SU-DHL-6 (cell line): ENCODE results near the gene SEC14L1.

ENCODE experiments used
- H2AFZ ChIP-seq: fragments of 200-600 bp; sonication (generic); 2 replicates; pipeline ENCODE4 v1.6.1; 2014; ENCODE audit warnings: low read depth, mild to moderate bottlenecking, moderate library complexity, mixed read lengths, antibody characterized with exemption, low read length; ENCODE audit not compliant: severe bottlenecking
- H3F3A ChIP-seq: fragments of 200-600 bp; shearing (Covaris generic); 2 replicates; pipeline ENCODE4 v1.6.0; 2016; ENCODE audit warnings: antibody characterized with exemption, mild to moderate bottlenecking; ENCODE audit not compliant: insufficient read depth
- H3K27ac ChIP-seq: fragments of 200-600 bp; sonication (generic); 2 replicates; pipeline ENCODE4 v1.5.1; 2016; ENCODE audit warnings: low read depth, mild to moderate bottlenecking, low read length, moderate library complexity, mixed read lengths
- H3K27me3 ChIP-seq: fragments of 200-600 bp; sonication (generic), shearing (Covaris generic); 2 replicates; pipeline ENCODE4 v1.6.0; 2014; ENCODE audit warnings: mild to moderate bottlenecking, low read length
- H3K36me3 ChIP-seq: fragments of 200-600 bp; sonication (generic); 2 replicates; pipeline ENCODE4 v1.6.1; 2014; ENCODE audit warnings: mild to moderate bottlenecking, low read length, mixed read lengths
- H3K4me2 ChIP-seq: fragments of 300-600, 200-600 bp; shearing (Covaris generic), sonication (generic); 2 replicates; pipeline ENCODE4 v1.6.0; 2014; ENCODE audit warnings: low read length, low read depth, mild to moderate bottlenecking; ENCODE audit not compliant: poor library complexity, severe bottlenecking
- H3K4me3 ChIP-seq: fragments of 200-600 bp; sonication (generic); 2 replicates; pipeline ENCODE4 v1.5.1; 2014; ENCODE audit warnings: antibody characterized with exemption, low read length, mild to moderate bottlenecking, mixed read lengths; ENCODE audit not compliant: insufficient read depth, poor library complexity, severe bottlenecking
- H3K79me2 ChIP-seq: fragments of 200-600 bp; sonication (generic); 2 replicates; pipeline ENCODE4 v1.6.1; 2014; ENCODE audit warnings: mild to moderate bottlenecking, low read length, moderate library complexity; ENCODE audit not compliant: insufficient read depth
- H3K9ac ChIP-seq: fragments of 200-600 bp; sonication (generic); 2 replicates; pipeline ENCODE4 v1.7.0; 2014; ENCODE audit warnings: mild to moderate bottlenecking, low read length
- H3K9me2 ChIP-seq: fragments of 200-600 bp; sonication (generic); replicated peaks from 2 replicates; pipeline ENCODE4 v1.6.1; 2014; ENCODE audit warnings: low read length; ENCODE audit not compliant: insufficient read depth
- H3K9me3 ChIP-seq: fragments of 200-600 bp; sonication (generic); 2 replicates; pipeline ENCODE4 v1.6.1; 2014; ENCODE audit warnings: low read length, mixed read lengths; ENCODE audit not compliant: insufficient read depth
- H4K20me1 ChIP-seq: fragments of 200-600 bp; sonication (generic); 2 replicates; pipeline ENCODE4 v1.6.1; 2014; ENCODE audit warnings: low read depth, mild to moderate bottlenecking, antibody characterized with exemption, low read length, moderate library complexity, mixed read lengths
- EZH2phosphoT487 ChIP-seq: fragments of 200-600 bp; sonication (generic), shearing (Covaris generic); conservative IDR thresholded peaks from 2 replicates; pipeline ENCODE4 v1.6.1; 2018; ENCODE audit warnings: mild to moderate bottlenecking, antibody characterized with exemption, low read length, moderate library complexity, mixed read lengths
- TF ChIP-seq, protein P1 (sequence below): fragments of 200-600 bp; sonication (generic); IDR thresholded peaks from one replicate; pipeline ENCODE4 v1.5.1; 2017; ENCODE audit warnings: antibody characterized with exemption, mild to moderate bottlenecking, low read length, moderate library complexity; ENCODE audit not compliant: insufficient read depth, poor library complexity, severe bottlenecking

The SEC14L1 gene

DNA sequence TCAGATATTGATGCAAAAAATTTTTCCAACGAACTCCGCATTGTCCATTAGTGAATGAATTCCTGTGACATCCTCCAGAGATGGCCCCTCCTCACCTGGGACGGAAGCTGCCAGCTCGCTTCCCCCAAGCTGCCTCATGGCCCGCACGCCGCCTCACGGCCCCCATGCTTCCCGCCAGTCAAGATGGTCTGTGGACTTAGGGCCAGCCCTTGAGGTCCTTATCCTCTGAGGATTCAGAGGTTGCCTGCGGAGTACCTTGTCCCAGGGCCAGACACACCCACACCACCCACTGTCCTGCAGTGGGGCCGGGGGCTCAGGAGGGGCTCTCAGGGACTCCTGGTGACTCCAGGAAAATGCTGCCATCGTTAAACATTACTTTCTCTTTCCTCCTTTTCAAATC, 73.6 kb downstream of the SEC14L1 start:
- Histone ChIP-seq H3K4me2 (no peak overlapping the region), H3K9me2 (no peaks in the 10 kb centered on the region), H3K27ac (no peak overlapping the region), H3K4me3 (no peak overlapping the region), H3K27me3 (no peaks in the 10 kb centered on the region), H2AFZ (no peak overlapping the region), H3F3A (0 out of 2 replicates have a peak, but pooled peaks cover 5% of the 10 kb centered on the region), H3K9me3 (no peaks in the 10 kb centered on the region), H4K20me1 (no peaks in the 10 kb centered on the region), H3K79me2 (no peaks in the 10 kb centered on the region), H3K9ac (no peak overlapping the region), H3K36me3 (no peaks in the 10 kb centered on the region)
- no peak for TF ChIP-seq EZH2phosphoT487

DNA sequence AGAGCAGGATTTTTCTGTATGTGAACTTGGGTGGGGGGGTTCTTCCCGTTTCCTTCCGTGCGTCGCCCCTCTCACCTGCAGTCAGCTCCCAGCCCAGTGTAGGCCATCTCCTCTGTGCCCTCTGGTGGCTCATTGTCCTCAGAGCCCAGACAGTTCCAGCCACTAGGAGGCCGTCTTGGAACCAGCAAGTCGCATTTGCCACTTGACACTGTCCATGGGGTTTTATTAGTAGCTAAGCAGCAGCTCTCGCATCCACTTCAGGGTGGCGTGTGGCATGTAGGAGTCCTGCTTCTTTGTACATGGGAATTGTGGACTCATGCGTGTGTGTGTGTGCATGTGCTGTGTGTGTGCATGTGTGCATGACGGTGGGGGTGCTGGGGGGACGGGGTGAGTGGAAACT, 74.0 kb downstream of the SEC14L1 start:
- 0 out of 2 replicates have a peak, but pooled peaks cover 5% of the 10 kb centered on the region for H3F3A ChIP-seq
- TF ChIP-seq EZH2phosphoT487 = no peak
- TF ChIP-seq, protein P1, sequence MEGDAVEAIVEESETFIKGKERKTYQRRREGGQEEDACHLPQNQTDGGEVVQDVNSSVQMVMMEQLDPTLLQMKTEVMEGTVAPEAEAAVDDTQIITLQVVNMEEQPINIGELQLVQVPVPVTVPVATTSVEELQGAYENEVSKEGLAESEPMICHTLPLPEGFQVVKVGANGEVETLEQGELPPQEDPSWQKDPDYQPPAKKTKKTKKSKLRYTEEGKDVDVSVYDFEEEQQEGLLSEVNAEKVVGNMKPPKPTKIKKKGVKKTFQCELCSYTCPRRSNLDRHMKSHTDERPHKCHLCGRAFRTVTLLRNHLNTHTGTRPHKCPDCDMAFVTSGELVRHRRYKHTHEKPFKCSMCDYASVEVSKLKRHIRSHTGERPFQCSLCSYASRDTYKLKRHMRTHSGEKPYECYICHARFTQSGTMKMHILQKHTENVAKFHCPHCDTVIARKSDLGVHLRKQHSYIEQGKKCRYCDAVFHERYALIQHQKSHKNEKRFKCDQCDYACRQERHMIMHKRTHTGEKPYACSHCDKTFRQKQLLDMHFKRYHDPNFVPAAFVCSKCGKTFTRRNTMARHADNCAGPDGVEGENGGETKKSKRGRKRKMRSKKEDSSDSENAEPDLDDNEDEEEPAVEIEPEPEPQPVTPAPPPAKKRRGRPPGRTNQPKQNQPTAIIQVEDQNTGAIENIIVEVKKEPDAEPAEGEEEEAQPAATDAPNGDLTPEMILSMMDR = peak; percentile 14
- no peak overlapping the region for H2AFZ ChIP-seq
- H3K9me3 ChIP-seq = no peaks in the 10 kb centered on the region
- no peak overlapping the region for H3K9ac ChIP-seq
- H3K79me2 ChIP-seq = no peaks in the 10 kb centered on the region
- no peak overlapping the region for H3K4me2 ChIP-seq
- H4K20me1 ChIP-seq = no peaks in the 10 kb centered on the region
- no peak overlapping the region for H3K27ac ChIP-seq
- H3K9me2 ChIP-seq = no peaks in the 10 kb centered on the region
- H3K27me3 ChIP-seq = no peaks in the 10 kb centered on the region
- H3K36me3 ChIP-seq = no peaks in the 10 kb centered on the region
- no peak overlapping the region for H3K4me3 ChIP-seq

DNA sequence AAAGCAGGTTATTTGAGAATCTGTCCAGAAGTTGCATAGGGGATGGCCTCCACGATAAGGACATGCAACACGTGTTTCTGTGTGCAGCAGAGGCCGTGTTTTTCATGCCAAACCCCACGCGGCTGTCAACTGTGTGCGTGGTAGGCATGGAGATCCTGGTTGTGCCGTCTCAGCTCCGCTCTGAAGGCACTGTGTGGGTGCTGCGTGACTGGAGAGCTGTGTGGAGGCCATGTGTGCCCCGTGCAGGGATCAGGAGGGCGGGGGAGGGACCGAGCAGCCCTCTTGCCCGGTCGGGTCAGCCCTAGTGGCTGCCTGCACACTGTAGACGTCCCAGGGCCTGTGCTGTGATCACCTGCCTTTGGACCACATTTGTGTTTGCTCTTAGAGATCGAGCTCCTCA, 74.5 kb downstream of the SEC14L1 start:
- H3K27ac ChIP-seq = no peak overlapping the region
- no peak overlapping the region for H3K9ac ChIP-seq
- H3K9me3 ChIP-seq = no peaks in the 10 kb centered on the region
- H3K9me2 ChIP-seq = no peaks in the 10 kb centered on the region
- H3K36me3 ChIP-seq = no peaks in the 10 kb centered on the region
- TF ChIP-seq EZH2phosphoT487 = no peak
- TF ChIP-seq, protein P1 = no peak
- no peaks in the 10 kb centered on the region for H4K20me1 ChIP-seq
- H2AFZ ChIP-seq = no peak overlapping the region
- no peaks in the 10 kb centered on the region for H3K79me2 ChIP-seq
- no peak overlapping the region for H3K4me2 ChIP-seq
- H3K27me3 ChIP-seq = no peaks in the 10 kb centered on the region
- no peak overlapping the region for H3K4me3 ChIP-seq
- 0 out of 2 replicates have a peak, but pooled peaks cover 5% of the 10 kb centered on the region for H3F3A ChIP-seq

DNA sequence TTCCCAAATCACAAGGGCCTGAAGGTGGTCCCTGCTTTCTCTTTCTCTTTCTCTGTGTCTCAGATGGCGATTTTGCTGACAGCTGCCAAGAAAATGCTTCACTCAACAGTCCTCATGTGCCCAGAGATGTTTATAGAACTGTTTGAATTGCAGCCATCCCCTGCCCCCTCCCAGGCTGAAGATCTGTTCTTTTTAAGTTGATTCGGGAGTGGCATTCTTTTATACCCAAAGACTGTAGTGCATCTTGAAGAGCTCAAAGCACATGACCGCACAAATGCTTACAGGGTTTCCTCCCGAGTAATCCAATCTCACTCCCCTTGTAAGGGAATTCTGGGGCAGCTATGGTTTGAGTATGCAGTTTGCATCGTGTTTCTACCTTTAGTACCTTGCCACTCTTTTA, 75.7 kb downstream of the SEC14L1 start:
- no peaks in the 10 kb centered on the region for H3K27me3 ChIP-seq
- no peak overlapping the region for H3K9ac ChIP-seq
- no peaks in the 10 kb centered on the region for H3K79me2 ChIP-seq
- H2AFZ ChIP-seq = no peak overlapping the region
- TF ChIP-seq EZH2phosphoT487 = no peak
- TF ChIP-seq, protein P1 = no peak
- no peaks in the 10 kb centered on the region for H3K9me2 ChIP-seq
- no peak overlapping the region for H3K27ac ChIP-seq
- no peaks in the 10 kb centered on the region for H3K36me3 ChIP-seq
- H3K4me2 ChIP-seq = no peak overlapping the region
- H4K20me1 ChIP-seq = no peaks in the 10 kb centered on the region
- 0 out of 2 replicates have a peak, but pooled peaks cover 5% of the 10 kb centered on the region for H3F3A ChIP-seq
- no peak overlapping the region for H3K4me3 ChIP-seq
- no peaks in the 10 kb centered on the region for H3K9me3 ChIP-seq
